Pons (tissue), 1 donor: ENCODE results near the gene DCTN2.
"Not testable (repeated sequence)": the region's sequence is repeated elsewhere in the genome, so short reads cannot be mapped to it uniquely, and the experiment has no call there.

Experiments
- DNase-seq: peaks from one replicate; pipeline ENCODE4 v3.0.0-alpha.2; 2016; ENCODE audit warnings: low spot score

DCTN2 gene

GRCh38 chr12:57515408-57515933 is 31.5 kb downstream of the DCTN2 start:
- DNase-seq, result no peak

GRCh38 chr12:57514720-57515407 is 32.1 kb downstream of the DCTN2 start:
- no peak for DNase-seq

- DNase-seq, result not testable (repeated sequence)
Measured at GRCh38 chr12:57514246-57514645, 32.7 kb downstream of the DCTN2 start.

- not testable (repeated sequence) for DNase-seq
Measured at GRCh38 chr12:57513677-57514076, 33.3 kb downstream of the DCTN2 start.

GRCh38 chr12:57513266-57513665 is 33.7 kb downstream of the DCTN2 start:
- DNase-seq, result no peak

- DNase-seq, result no peak
Measured at GRCh38 chr12:57512665-57513064, 34.3 kb downstream of the DCTN2 start.

- DNase-seq, result no peak
Measured at GRCh38 chr12:57511588-57512325, 35.2 kb downstream of the DCTN2 start.

GRCh38 chr12:57511161-57511560 is 35.8 kb downstream of the DCTN2 start:
- DNase-seq, result no peak

- DNase-seq, result not testable (repeated sequence)
Measured at GRCh38 chr12:57507796-57508195, 39.2 kb downstream of the DCTN2 start.

- not testable (repeated sequence) for DNase-seq
Measured at GRCh38 chr12:57506541-57506940, 40.5 kb downstream of the DCTN2 start.

GRCh38 chr12:57502311-57502969 is 44.6 kb downstream of the DCTN2 start:
- DNase-seq, result not testable (repeated sequence)

GRCh38 chr12:57500213-57500612 is 46.8 kb downstream of the DCTN2 start:
- no peak for DNase-seq

GRCh38 chr12:57498571-57498970 is 48.4 kb downstream of the DCTN2 start:
- no peak for DNase-seq

- no peak for DNase-seq
Measured at GRCh38 chr12:57498132-57498502, 48.9 kb downstream of the DCTN2 start.

GRCh38 chr12:57497223-57498131 is 49.5 kb downstream of the DCTN2 start:
- no peak for DNase-seq

GRCh38 chr12:57496822-57497221 is 50.2 kb downstream of the DCTN2 start:
- DNase-seq, result no peak

- DNase-seq, result not testable (repeated sequence)
Measured at GRCh38 chr12:57495051-57495701, 51.8 kb downstream of the DCTN2 start.

- no peak for DNase-seq
Measured at GRCh38 chr12:57491393-57492280, 55.4 kb downstream of the DCTN2 start.

GRCh38 chr12:57490126-57490525 is 56.9 kb downstream of the DCTN2 start:
- no peak for DNase-seq

- no peak for DNase-seq
Measured at GRCh38 chr12:57489157-57489641, 57.8 kb downstream of the DCTN2 start.
